ENCODE measurements around the gene ELOVL3. TPM values are rescaled to one million over a fixed set of nuclear protein-coding genes. Genes with fewer than 3 reads are reported as not detected.
"Not testable (repeated sequence)": the region's sequence is repeated elsewhere in the genome, so short reads cannot be mapped to it uniquely, and the experiment has no call there.

The ELOVL3 gene
- total RNA-seq, 4 donors from 2014 or later: 0.81 TPM; not detected in 3

DNA sequence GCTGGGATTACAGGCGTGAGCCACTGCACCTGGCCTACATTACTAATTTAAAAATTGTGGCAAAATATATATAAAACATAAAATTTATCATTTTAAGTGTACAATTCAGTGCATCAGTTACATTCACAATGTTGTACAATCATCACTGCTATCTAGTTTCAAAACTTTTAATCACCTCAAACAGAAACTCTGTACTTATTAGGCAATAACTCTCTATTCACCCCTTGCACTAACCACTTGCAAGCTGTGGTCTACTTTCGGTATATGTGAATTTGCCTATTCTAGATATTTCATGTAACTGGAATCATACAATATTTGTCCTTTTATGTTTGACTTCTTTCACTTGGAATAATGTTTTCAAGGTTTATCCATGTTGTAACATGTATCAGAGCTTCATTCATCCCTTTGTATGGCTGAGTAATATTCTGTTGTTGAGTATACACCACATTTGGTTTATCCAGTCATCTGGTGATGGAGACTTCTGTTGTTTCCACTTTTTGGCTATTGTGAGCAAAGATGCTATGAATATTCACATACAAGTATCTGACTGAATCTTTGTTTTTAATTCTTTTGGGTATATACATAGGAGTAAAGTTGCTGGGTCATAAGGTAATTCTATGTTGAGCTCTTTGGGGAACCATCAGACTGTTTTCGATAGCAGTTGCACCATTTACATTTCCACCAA is 14.3 kb upstream of the ELOVL3 start:
- no peak overlapping the region for H3K4me3 ChIP-seq
- H3K9me3 ChIP-seq: no peaks in the 10 kb centered on the region
- no peaks in the 10 kb centered on the region for H3K27me3 ChIP-seq
- no peaks in the 10 kb centered on the region for H3K4me1 ChIP-seq
- no peak for ATAC-seq
- TF ChIP-seq, protein P1, sequence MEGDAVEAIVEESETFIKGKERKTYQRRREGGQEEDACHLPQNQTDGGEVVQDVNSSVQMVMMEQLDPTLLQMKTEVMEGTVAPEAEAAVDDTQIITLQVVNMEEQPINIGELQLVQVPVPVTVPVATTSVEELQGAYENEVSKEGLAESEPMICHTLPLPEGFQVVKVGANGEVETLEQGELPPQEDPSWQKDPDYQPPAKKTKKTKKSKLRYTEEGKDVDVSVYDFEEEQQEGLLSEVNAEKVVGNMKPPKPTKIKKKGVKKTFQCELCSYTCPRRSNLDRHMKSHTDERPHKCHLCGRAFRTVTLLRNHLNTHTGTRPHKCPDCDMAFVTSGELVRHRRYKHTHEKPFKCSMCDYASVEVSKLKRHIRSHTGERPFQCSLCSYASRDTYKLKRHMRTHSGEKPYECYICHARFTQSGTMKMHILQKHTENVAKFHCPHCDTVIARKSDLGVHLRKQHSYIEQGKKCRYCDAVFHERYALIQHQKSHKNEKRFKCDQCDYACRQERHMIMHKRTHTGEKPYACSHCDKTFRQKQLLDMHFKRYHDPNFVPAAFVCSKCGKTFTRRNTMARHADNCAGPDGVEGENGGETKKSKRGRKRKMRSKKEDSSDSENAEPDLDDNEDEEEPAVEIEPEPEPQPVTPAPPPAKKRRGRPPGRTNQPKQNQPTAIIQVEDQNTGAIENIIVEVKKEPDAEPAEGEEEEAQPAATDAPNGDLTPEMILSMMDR (IDR thresholded peaks at IDR 0.05): no peak
- TF ChIP-seq POLR2A (IDR thresholded peaks at IDR 0.05) (no peak), POLR2AphosphoS5 (IDR thresholded peaks at IDR 0.05) (no peak), EP300 (IDR thresholded peaks at IDR 0.05) (no peak)
- WGBS, 2 donors (ENCODE audit: low coverage in 1 of 2): 83 to 94% methylated on average over 2 to 3 of the region's 3 CpGs
- no peaks in the 10 kb centered on the region for H3K36me3 ChIP-seq
- no peak overlapping the region for H3K27ac ChIP-seq

DNA sequence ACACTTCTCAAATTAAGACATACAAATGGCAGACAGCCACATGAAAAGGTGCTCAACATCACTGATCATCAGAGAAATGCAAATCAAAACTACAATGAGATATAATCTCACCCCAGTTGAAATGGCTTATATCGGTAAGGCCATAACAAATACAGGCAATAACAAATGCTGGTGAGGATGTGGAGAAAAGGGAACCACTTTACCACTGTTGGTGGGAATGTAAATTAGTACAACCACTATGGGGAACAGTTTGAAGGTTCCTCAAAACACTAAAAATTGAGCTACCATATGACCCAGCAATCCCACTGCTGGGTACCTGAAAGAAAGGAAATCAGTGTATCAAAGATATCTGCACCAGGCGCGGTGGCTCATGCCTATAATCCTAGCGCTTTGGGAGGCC is 12.5 kb upstream of the ELOVL3 start:
- H3K9me3 ChIP-seq, H3K4me1 ChIP-seq, ATAC-seq, H3K4me3 ChIP-seq, H3K36me3 ChIP-seq, H3K27ac ChIP-seq, H3K27me3 ChIP-seq: not testable (repeated sequence)
- WGBS, 2 donors (ENCODE audit: low coverage in 1 of 2): 70 to 75% methylated on average over 2 to 4 of the region's 4 CpGs

DNA sequence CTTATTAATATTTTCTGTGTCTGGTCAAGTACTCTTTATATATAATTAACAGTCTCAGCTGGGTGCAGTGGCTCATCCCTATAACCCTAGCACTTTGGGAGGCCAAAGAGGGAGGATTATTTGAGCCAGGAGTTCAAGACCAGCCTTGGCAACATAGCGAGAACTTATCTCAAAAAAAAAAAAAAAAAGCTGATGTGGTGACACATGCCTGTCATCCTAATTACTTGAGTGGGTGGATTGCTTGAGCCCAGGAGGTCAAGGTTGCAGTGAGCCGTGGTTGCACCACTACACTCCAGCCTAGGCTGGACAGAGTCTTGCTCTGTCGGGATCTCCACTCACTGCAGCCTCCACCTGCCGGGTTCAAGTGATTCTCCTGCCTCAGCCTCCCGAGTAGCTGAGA is 6.7 kb upstream of the ELOVL3 start:
- WGBS, 2 donors (ENCODE audit: low coverage in 1 of 2): 80 to 100% methylated on average over 2 to 5 of the region's 5 CpGs
- H3K27ac ChIP-seq: no peak overlapping the region
- peaks cover 4% of the 10 kb centered on the region for H3K27me3 ChIP-seq
- no peaks in the 10 kb centered on the region for H3K9me3 ChIP-seq
- TF ChIP-seq EP300 (IDR thresholded peaks at IDR 0.05) (no peak), POLR2AphosphoS5 (IDR thresholded peaks at IDR 0.05) (no peak), POLR2A (IDR thresholded peaks at IDR 0.05) (no peak)
- TF ChIP-seq, protein P1 (IDR thresholded peaks at IDR 0.05): no peak
- ATAC-seq: no peak
- H3K4me3 ChIP-seq: no peak overlapping the region
- H3K36me3 ChIP-seq: no peaks in the 10 kb centered on the region
- no peaks in the 10 kb centered on the region for H3K4me1 ChIP-seq

DNA sequence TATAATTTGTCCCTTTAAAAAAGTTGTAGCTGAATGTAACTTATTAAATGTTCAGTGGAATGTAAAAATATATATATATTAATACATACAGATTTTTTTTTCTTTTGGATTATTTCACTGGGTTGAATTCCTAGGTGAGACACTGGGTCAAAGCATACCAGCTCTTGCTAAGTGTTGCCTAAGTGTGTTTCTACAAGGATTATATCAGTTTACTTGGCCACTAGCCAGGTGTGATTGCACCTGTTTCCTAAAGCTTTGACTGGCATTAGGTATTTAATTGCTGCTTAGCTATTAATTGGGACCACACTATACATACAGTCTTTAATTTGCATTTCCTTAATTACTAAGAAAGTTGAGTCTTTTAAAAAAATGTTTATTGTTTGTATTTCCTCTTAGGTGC is 5.5 kb upstream of the ELOVL3 start:
- TF ChIP-seq POLR2AphosphoS5 (IDR thresholded peaks at IDR 0.05) (no peak), POLR2A (IDR thresholded peaks at IDR 0.05) (no peak), EP300 (IDR thresholded peaks at IDR 0.05) (no peak)
- TF ChIP-seq, protein P1 (IDR thresholded peaks at IDR 0.05): no peak
- H3K36me3 ChIP-seq: no peaks in the 10 kb centered on the region
- no peak for ATAC-seq
- no peak overlapping the region for H3K27ac ChIP-seq
- peaks cover 4% of the 10 kb centered on the region for H3K27me3 ChIP-seq
- peaks cover 0 to 7% (median 0%) of the 10 kb centered on the region in 3 donors for H3K4me1 ChIP-seq
- no peak overlapping the region for H3K4me3 ChIP-seq
- no peaks in the 10 kb centered on the region for H3K9me3 ChIP-seq

DNA sequence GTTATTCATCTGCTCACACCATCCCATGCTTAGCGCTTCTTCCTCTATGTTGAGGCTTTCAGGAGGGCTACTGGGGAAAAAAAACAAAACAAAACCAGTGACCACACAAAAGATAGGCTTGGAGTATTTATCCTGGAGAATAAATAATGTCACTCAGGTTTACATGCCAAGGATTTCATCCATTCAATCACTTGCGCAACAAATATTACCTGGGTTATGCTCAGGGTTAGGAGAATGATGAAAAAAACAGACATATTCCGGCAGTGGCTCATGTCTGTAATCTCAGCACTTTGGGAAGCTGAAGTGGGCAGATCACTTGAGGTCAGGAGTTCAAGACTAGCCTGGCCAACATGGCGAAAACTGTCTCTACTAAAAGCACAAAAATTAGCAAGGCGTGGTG is 3.3 kb upstream of the ELOVL3 start:
- Histone ChIP-seq H3K27ac (no peak overlapping the region), H3K4me3 (no peak overlapping the region), H3K4me1 (peaks cover 0 to 21% (median 4%) of the 10 kb centered on the region in 3 donors), H3K36me3 (no peaks in the 10 kb centered on the region), H3K27me3 (peaks cover 15% of the 10 kb centered on the region), H3K9me3 (no peaks in the 10 kb centered on the region)
- TF ChIP-seq POLR2AphosphoS5 (IDR thresholded peaks at IDR 0.05): no peak
- TF ChIP-seq EP300 (IDR thresholded peaks at IDR 0.05): no peak
- TF ChIP-seq POLR2A (IDR thresholded peaks at IDR 0.05): no peak
- TF ChIP-seq, protein P1 (IDR thresholded peaks at IDR 0.05): no peak
- ATAC-seq: no peak
- 68 to 70% methylated on average over 5 of the region's 5 CpGs for WGBS, 2 donors (ENCODE audit: low coverage in 1 of 2)
